ENCODE measurements around the gene LFNG. TPM values are rescaled to one million over a fixed set of nuclear protein-coding genes. Genes with fewer than 3 reads are reported as not detected.

Gene LFNG
- total and polyA plus RNA-seq, 8 donors, result 5.2 to 59.2 (median 11.0) TPM

- no peaks in the 10 kb centered on the region for H3K9me3 ChIP-seq
- H3K27ac ChIP-seq, result no peak overlapping the region
- DNase-seq, result peak in 1 of 4 donors; percentile 59
- H3K4me3 ChIP-seq, result no peak overlapping the region
- peaks cover 0 to 100% of the 10 kb centered on the region in 2 donors for H3K36me3 ChIP-seq
- intact Hi-C loops (cut with DNase I), result no loop called here
- ATAC-seq, result no peak
- no peaks in the 10 kb centered on the region for H3K27me3 ChIP-seq
- TF ChIP-seq CTCF (IDR thresholded peaks at IDR 0.05), result no peak
- H3K4me1 ChIP-seq, result no peaks in the 10 kb centered on the region
Observed at GRCh38 chr7:2544541-2545188, 25.1 kb downstream of the LFNG start.

GRCh38 chr7:2545746-2546425, 26.3 kb downstream of the LFNG start:
- intact Hi-C loops (cut with DNase I), result no loop called here
- H3K36me3 ChIP-seq, result peaks cover 0 to 92% of the 10 kb centered on the region in 2 donors
- H3K27me3 ChIP-seq, result no peaks in the 10 kb centered on the region
- no peak overlapping the region for H3K27ac ChIP-seq
- ATAC-seq (no peak), DNase-seq (peak in 1 of 4 donors; percentile 67)
- no peaks in the 10 kb centered on the region for H3K4me1 ChIP-seq
- no peak overlapping the region for H3K4me3 ChIP-seq
- no peaks in the 10 kb centered on the region for H3K9me3 ChIP-seq
- TF ChIP-seq CTCF (IDR thresholded peaks at IDR 0.05), result no peak

- Histone ChIP-seq H3K4me3 (no peak overlapping the region), H3K9me3 (no peaks in the 10 kb centered on the region), H3K4me1 (peaks cover 0 to under 1% of the 10 kb centered on the region in 2 donors), H3K27me3 (no peaks in the 10 kb centered on the region), H3K36me3 (peaks cover 0 to 81% of the 10 kb centered on the region in 2 donors), H3K27ac (no peak overlapping the region)
- intact Hi-C loops (cut with DNase I), result no loop called here
- DNase-seq (peak in 2 of 4 donors; percentile 22 to 59), ATAC-seq (no peak)
- no peak for TF ChIP-seq CTCF (IDR thresholded peaks at IDR 0.05)
Observed at GRCh38 chr7:2546776-2547586, 27.4 kb downstream of the LFNG start.

GRCh38 chr7:2551418-2551817, 31.8 kb downstream of the LFNG start:
- Histone ChIP-seq H3K4me3 (no peak overlapping the region), H3K27ac (no peak overlapping the region), H3K27me3 (no peaks in the 10 kb centered on the region), H3K36me3 (peaks cover 0 to 45% of the 10 kb centered on the region in 2 donors), H3K4me1 (peaks cover 12 to 36% of the 10 kb centered on the region in 2 donors), H3K9me3 (no peaks in the 10 kb centered on the region)
- DNase-seq (no peak), ATAC-seq (no peak)
- TF ChIP-seq CTCF (IDR thresholded peaks at IDR 0.05), result no peak
- intact Hi-C loops (cut with DNase I), result no loop called here

- TF ChIP-seq CTCF (IDR thresholded peaks at IDR 0.05), result no peak
- Histone ChIP-seq H3K9me3 (no peaks in the 10 kb centered on the region), H3K27me3 (no peaks in the 10 kb centered on the region), H3K27ac (no peak overlapping the region), H3K36me3 (peaks cover 0 to 28% of the 10 kb centered on the region in 2 donors), H3K4me1 (peaks cover 12 to 53% of the 10 kb centered on the region in 2 donors), H3K4me3 (no peak overlapping the region)
- intact Hi-C loops (cut with DNase I), result no loop called here
- DNase-seq (no peak), ATAC-seq (no peak)
Observed at GRCh38 chr7:2553108-2553507, 33.5 kb downstream of the LFNG start.

All from left lung (tissue), 10 donors.